NCI-H2171 (cell line): Measurements from ENCODE around the gene ADIPOQ.
"Not testable (repeated sequence)": the region's sequence is repeated elsewhere in the genome, so short reads cannot be mapped to it uniquely, and the experiment has no call there.

ENCODE experiments used
- DNase-seq: peaks from one replicate; lab custom pipeline; 2025; lab: John Stamatoyannopoulos, UW

Gene ADIPOQ

DNA sequence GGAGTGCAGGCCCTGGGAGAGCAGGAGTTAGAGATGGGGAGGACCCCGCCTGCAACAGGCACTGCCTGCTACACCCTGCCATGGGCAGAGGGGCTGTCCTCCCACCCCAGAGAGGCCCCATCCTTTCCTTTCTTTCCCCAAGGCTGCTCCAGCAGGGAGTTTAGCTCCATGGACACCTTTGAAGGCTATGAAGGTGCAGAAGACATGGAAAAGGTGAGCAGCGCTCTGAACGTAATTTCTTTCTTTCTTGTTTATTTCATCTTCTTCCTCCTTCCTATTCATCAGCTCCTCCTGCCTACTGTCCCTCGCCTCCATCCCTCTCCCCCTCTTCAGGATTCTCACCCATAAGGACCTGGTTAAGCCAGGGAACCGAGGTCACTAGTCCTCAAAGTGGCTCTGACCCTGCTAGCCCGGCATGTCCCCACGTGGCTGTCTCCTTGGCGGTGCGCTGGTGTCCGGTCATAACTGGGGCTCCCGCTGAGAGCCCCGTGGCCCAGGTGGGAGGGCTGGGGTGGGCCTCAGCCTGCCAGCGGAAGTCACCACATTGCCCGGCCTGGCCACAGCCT is 16.0 kb upstream of the ADIPOQ start:
- DNase-seq: no peak

DNA sequence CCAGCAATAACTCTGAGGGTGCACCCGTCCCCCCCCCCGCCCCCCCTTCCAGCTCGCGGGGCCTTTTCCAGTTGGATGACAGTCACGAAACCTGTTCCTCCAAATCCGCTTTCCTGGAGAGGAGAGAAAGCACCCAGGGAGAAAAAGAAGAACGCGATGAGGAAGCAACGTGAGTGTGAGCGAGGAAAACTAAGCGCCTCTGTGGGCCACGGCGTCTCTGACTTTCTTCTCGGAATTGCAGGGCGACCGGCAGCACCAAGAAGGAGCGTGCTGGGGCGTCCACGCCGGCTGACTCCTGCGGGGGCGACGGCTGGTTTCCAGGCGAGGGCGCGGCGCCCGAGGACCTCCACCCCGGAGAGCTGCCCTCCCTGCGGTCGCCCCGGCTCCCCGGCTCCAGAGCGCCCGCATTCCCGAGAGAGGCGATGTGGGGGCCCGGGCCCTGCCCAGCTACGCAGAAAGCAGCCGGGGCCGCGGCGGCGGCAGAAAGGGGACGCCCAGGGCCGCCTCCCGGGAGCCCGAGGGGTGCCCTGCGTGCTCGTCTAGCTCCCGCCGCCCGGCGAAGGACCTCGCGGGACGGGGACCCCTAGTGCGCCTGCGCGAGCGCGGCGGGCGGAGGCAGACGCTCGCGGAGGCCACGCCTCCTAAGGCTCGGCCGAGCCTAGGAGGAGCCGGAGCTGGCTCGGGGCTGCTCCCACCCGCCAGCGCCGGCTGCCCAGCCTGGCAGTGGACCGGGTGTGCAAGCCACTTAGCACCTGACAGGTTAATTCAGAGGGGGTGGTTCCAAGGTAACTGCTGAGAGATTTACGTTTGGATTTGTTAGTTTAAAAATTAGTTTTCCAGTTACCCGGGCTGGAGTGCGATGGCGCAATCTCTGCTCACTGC is 15.3 kb upstream of the ADIPOQ start:
- peak; percentile 85 for DNase-seq

DNA sequence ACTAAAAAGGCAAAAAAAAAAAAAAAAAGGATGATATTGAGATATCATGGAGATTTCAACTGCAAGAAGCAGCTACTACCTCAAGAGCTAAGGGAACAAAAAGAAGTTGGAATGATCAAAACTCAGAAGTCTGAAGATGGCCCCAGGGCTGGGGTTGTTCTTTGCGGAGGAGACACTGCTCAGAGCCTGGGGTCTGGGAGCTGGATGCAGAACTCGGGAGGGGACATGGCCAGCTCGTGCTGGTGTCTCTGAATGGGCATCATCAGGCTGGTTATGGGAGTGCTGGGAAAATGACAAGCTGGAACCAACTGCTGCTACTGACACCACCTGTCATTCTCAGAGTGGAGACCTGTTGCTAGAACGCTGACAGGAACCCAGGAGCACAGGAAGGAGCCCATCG is 14.2 kb upstream of the ADIPOQ start:
- DNase-seq: no peak

DNA sequence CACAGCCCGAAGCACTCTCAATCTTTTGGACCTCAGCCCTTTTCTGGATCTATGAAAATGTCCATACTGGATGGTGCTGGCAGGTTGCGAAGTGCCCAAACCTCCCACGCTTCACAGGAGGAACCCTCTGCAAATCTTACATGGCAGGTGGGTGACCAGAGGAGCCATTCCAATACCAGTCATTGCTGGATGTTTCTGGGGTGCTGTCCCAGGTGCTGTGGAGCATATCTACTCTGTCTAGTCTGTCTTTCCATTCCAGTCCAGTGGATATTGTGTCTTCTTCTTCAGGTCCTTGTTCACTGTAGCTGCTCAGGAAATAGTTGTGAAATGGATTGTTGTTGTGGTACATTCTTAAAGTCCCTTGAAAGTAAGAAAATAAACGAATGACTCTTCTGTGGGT is 10.7 kb upstream of the ADIPOQ start:
- DNase-seq: no peak

DNA sequence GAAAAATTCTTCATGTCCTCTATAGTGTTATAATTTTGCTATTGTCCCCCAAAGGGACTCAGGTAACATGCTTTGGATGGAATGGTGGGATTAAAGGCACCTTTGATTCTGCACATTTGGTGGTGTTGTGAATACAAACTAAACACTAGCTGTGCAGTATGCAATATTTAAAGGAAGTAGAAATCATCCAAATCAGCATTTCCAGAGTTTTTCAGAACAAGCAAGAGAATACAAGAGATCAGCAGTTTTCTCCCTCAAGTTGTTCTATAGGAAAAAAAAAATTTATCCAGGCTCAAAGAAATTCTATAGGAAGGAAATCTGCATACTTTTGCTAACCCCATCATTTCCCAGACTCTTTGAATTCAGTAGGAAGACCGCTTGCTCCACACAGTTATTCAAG is 10.2 kb upstream of the ADIPOQ start:
- DNase-seq: no peak

DNA sequence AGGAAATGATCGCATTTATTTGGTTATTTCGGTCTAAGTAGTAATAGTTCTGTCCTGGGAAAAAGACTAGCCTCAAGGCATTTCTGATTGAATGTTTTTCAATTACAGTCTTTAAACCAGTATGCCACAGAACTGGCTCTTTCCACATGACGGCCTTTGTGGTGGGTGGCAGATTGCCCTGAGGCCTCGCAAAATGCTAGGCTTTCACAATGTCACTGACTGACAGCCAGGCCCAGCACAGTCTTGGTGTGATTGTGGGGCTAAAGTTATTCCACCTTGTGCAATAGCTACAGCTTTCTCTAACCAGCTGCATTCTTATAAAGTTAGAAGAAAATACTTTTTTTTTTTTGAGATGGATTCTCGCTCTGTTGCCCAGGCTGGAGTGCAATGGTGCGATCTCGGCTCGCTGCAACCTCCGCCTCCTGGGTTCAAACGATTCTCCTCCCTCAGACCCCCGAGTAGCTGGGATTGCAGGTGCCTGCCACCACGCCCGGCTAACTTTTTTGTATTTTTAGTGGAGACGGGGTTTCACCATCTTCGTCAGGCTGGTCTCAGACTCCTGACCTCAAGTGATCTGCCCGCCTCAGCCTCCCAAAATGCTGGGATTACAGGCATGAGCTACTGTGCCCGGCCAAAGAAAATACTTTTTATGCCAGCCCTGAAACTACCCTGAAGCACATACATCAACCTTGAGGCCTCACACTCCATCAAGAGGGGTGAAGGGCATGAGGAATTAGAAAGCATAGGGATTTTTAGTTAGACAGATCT is 2.5 kb upstream of the ADIPOQ start:
- no peak for DNase-seq

DNA sequence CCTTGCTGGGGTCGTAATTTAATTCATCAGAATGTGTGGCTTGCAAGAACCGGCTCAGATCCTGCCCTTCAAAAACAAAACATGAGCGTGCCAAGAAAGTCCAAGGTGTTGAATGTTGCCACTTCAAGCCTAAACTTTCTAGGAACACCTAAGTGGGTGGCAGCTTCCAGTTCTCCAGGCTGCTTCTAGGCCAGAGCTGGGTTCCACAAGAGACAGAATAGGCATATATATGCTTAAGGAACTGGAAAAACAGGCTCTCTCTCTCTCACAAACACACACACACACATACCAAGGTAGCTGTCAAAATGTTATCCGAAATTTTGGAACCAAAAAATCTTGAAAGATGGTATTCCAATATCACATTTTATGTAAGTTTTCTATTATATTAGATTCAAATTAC is 890 bp upstream of the ADIPOQ start:
- no peak for DNase-seq

DNA sequence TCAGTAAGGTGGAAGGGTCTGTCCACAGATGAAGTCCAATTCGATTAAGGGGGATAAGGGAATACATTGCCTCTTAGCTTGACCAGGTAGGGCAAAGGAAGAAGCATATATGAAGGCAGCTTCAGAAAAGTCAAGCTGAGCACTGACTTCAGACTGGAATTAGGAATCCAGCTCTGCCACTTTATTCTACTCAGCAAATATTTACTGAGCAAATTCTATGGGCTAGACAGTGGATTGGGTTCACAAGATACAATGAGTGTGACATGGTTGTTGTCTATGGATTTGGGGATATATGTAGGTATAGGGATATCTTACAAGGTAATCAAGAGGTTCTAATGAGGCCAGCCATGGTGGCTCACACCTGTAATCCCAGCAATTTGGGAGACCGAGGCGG is 526 bp downstream of the ADIPOQ start:
- no peak for DNase-seq

DNA sequence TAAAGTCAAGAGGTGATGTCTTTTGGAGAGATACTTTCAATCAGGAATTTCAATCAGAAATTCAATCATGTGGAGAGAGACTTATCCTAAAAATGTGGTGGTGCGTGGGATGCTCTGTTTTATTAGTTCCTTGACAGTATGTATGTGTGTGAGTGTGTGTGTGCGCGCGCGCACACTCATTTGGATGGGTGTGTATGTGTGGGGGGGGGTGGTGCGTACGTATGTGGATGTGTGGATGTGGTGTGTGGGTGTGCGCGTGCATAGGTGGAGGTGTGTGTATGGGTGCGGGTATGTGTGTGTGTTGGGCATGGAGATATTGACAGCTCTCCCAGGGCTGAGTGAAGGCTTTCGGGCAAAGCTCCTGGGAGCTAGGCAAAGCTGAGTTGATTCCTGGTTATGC is 2.4 kb downstream of the ADIPOQ start:
- DNase-seq: no peak

DNA sequence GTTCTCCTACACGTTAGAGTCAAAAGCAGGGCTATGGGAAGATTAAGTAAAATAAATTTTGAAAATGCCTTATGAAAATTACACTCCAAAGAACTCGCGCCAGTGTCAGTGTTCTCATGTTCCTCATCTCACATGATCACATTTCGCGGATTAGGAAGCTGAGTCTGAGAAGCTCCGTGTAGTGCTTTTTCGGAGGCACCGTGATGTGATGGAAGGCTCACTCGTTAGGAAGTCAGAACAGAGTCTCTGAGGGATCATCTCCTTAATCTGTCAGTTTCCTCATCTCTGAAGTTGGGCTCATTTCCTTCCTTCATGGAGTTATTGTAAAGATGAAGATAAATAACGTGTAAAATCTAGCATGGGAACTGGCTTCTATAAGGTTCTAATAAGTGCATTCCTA is 3.2 kb downstream of the ADIPOQ start:
- no peak for DNase-seq

DNA sequence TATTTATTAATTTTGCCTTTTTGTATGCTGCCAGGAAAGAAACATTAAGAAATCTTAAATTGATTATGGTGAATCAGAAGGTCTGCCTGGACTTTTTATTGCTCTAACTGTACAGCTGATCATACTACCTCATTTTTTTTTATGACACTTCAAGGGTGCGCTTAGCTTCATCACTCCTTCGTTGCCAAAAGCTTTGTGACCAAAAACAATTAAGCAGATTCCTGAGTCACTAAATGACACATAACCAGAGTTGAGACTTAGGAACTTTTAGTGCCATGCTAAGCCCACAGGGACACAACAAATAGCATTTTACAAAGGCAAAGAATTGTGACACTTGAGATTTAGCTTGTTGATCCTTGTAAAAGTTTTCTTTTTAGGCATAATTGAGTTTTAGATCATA is 4.9 kb downstream of the ADIPOQ start:
- no peak for DNase-seq

DNA sequence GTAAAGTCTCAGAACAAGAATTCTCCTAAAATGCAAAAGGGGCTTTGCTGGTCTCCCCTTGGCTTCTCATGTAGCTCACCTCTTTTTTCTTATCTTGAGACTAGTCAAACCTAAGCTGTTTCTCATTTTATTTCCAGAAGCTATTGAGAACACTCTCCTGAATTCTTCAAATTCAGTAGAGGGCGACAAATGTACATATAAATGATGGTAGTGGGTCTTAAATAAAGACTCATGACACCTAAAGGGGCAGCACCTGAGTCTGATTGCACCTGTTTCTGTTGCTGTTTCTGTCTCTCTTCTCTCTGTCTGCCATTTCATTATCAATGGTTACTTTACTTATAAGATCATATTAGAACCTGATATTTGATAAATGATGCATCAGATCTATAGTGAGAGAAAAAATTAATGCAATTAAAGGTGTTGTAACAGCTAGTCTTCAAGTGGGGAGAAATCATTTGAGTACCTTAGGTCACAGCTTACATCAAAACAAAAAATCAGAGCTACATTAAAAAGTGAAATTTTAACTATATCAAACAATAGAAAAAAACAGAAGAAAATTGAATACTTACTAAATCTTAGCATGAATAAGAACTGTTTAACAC is 7.0 kb downstream of the ADIPOQ start:
- peak; percentile 10 for DNase-seq

DNA sequence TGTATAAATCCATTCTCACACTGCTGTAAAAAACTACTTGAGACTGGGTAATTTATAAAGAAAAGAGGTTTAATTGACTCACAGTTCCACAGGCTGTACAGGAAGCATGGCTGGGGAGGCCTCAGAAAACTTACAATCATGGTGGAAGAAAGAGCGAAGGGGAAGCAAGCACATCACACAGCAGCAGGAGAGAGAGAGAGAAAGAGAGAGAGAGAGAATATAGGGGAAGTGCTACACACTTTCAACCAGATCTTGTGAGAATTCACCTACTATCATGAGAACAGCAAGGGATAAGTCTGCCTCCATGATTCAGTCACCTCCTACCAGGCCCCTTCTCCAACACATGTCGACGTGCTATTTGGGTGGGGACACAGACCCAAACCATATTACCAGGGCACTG is 9.3 kb downstream of the ADIPOQ start:
- DNase-seq: not testable (repeated sequence)

DNA sequence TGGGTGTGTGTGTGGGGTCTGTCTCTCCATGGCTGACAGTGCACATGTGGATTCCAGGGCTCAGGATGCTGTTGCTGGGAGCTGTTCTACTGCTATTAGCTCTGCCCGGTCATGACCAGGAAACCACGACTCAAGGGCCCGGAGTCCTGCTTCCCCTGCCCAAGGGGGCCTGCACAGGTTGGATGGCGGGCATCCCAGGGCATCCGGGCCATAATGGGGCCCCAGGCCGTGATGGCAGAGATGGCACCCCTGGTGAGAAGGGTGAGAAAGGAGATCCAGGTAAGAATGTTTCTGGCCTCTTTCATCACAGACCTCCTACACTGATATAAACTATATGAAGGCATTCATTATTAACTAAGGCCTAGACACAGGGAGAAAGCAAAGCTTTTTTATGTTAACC is 10.5 kb downstream of the ADIPOQ start:
- DNase-seq: no peak

DNA sequence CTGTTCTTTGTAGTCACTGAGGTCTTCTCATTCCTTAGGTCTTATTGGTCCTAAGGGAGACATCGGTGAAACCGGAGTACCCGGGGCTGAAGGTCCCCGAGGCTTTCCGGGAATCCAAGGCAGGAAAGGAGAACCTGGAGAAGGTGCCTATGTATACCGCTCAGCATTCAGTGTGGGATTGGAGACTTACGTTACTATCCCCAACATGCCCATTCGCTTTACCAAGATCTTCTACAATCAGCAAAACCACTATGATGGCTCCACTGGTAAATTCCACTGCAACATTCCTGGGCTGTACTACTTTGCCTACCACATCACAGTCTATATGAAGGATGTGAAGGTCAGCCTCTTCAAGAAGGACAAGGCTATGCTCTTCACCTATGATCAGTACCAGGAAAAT is 11.6 kb downstream of the ADIPOQ start:
- DNase-seq: no peak

DNA sequence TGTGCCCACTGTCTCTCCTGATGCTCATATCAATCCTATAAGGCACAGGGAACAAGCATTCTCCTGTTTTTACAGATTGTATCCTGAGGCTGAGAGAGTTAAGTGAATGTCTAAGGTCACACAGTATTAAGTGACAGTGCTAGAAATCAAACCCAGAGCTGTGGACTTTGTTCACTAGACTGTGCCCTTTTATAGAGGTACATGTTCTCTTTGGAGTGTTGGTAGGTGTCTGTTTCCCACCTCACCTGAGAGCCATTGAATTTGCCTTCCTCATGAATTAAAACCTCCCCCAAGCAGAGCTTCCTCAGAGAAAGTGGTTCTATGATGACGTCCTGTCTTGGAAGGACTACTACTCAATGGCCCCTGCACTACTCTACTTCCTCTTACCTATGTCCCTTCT is 12.4 kb downstream of the ADIPOQ start:
- no peak for DNase-seq

DNA sequence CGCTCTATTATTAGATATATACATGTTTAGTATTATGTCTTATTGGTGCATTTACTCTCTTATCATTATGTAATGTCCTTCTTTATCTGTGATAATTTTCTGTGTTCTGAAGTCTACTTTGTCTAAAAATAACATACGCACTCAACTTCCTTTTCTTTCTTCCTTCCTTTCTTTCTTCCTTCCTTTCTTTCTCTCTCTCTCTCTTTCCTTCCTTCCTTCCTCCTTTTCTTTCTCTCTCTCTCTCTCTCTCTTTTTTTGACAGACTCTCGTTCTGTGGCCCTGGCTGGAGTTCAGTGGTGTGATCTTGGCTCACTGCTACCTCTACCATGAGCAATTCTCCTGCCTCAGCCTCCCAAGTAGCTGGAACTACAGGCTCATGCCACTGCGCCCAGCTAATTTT is 15.2 kb downstream of the ADIPOQ start:
- no peak for DNase-seq

DNA sequence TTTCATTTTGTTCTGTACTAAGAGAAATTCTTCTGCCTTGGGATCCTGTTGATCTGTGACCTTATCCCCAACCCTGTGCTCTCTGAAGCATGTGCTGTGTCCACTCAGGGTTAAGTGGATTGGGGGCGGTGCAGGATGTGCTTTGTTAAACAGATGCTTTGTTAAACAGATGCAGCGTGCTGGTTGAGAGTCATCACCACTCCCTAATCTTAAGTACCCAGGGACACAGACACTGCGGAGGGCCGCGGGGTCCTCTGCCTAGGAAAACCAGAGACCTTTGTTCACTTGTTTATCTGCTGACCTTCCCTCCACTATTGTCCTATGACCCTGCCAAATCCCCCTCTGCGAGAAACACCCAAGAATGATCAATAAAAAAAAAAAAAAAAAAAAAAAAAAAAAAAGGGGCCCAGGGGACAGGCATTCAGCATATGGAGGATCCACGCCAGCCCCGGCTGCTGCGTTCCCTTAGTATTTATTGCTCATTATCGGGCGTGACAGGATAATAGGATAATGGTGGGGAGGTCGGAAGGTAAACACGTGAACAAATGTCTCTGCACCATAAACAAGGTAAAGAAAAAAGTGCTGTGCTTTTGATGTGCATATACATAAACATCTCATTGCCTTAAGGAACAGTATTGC is 22.8 kb downstream of the ADIPOQ start:
- not testable (repeated sequence) for DNase-seq

DNA sequence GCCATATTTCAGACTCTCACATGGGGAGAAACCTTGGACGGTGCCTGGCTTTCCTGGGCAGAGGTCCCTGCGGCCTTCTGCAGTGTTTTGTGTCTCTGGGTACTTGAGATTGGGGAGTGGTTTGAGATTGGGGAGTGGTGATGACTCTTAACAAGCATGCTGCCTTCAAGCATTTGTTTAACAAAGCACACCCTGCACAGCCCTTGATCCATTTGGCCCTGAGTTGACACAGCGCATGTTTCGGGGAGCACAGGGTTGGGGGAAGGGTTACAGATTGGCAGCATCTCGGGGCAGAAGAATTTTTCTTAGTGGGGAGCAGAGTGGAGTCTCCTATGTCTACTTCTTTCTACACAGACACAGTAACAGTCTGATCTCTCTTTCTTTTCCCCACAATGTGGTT is 23.6 kb downstream of the ADIPOQ start:
- DNase-seq: not testable (repeated sequence)

DNA sequence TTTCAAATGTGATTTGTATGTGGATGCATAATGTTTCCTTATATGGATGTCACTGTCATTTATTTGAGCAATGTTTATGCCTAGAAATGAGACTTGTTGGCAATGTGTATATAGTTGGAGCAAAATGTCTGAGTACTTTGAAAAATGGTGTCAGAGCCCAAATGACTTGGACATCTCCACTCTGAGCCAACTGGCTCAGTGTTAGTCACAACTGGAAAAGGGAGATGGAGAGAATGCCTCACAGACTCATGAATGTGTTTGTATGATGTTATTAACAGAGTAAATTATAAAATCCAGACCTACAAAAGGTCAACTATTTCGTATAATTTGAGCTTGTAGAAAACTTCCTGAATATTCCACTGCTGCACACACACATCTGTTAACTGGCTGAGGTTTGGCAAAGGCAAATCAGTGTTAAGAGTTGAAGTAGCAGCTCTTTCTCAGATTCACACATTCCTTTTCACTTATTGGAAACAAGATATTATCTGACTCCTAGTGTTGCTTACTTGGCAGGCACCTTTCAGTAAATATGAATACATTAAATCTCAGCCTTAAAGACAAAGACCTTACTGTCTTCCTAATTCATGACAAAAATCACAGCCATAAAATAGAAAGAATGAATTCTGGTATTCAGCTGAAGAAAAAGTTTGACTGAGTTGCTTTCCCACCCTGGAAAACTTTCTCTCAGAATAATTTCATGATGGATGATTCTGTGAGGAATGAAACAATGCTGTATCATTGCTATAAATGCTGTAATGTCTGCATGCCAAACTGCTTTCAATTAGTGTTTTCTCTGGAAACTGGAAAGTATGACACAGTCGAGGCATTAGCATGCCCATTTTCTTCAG is 27.0 kb downstream of the ADIPOQ start:
- DNase-seq: no peak
